Mesangial cell (primary cell): ENCODE data around the gene RAMP2. TPM values are rescaled to one million over a fixed set of nuclear protein-coding genes. Genes with fewer than 3 reads are reported as not detected.

Experiments used
- total RNA-seq: library from RNA; depleted of rRNA; stranded (reverse); fragments of >200 nt; gene quantifications from 2 replicates; pipeline ENCODE4 v1.2.3, GENCODE V29; 2015

The RAMP2 gene
- 5.1 TPM in 2 replicates for total RNA-seq

GRCh38 chr17:42760652-42761581 is at the start of gene RAMP2:
TSS of gene RAMP2 (plus strand) at chr17:42761227. CDS start at chr17:42761262, 35 bp downstream.

GRCh38 chr17:42744806-42745617 is 16.0 kb upstream of the RAMP2 start, which contains the start of gene EZH1:
TSS of gene EZH1 (minus strand) at chr17:42745040. CDS start at chr17:42728941, 16,099 bp downstream.

GRCh38 chr17:42773290-42774035 is 12.4 kb downstream of the RAMP2 start, which contains the start of gene VPS25:
TSS of gene VPS25 (plus strand) at chr17:42773449. CDS start at chr17:42773476, 27 bp downstream.

GRCh38 chr17:42779936-42780850 is 19.2 kb downstream of the RAMP2 start, which contains the start of gene WNK4:
TSS of gene WNK4 (plus strand) at chr17:42780610. CDS start at chr17:42780699, 89 bp downstream.

GRCh38 chr17:42798383-42799380 is 37.7 kb downstream of the RAMP2 start, which contains the start of the genes CNTD1 and COA3:
TSS of gene CNTD1 (plus strand) at chr17:42798861. CDS start at chr17:42799068, 207 bp downstream.
TSS of gene COA3 (minus strand) at chr17:42798704. CDS start at chr17:42798681, 23 bp downstream.

Other genes starting within 250 kb of the RAMP2 start
- 35.8 and 77.3 TPM in 2 replicates for gene NAGLU, start 225.0 kb upstream of the RAMP2 start, total RNA-seq
- gene HSD17B1, start 208.3 kb upstream of the RAMP2 start, total RNA-seq: 1.1 and 4.4 TPM in 2 replicates
- gene COASY, start 199.1 kb upstream of the RAMP2 start, total RNA-seq: 44.5 and 55.6 TPM in 2 replicates
- gene MLX, start 194.1 kb upstream of the RAMP2 start, total RNA-seq: 26.2 and 27.4 TPM in 2 replicates
- 2.2 and 13.2 TPM in 2 replicates for gene PSMC3IP, start 183.5 kb upstream of the RAMP2 start, total RNA-seq
- gene RETREG3, start 151.9 kb upstream of the RAMP2 start, total RNA-seq: 40.9 and 65.5 TPM in 2 replicates
- gene TUBG1, start 151.5 kb upstream of the RAMP2 start, total RNA-seq: 56.2 and 201 TPM in 2 replicates
- 17.1 and 18.9 TPM in 2 replicates for gene TUBG2, start 101.9 kb upstream of the RAMP2 start, total RNA-seq
- gene PLEKHH3, start 84.2 kb upstream of the RAMP2 start, total RNA-seq: 15.8 and 22.2 TPM in 2 replicates
- 5.4 and 13.8 TPM in 2 replicates for gene CCR10, start 79.4 kb upstream of the RAMP2 start, total RNA-seq
- 9.8 and 15.8 TPM in 2 replicates for gene CNTNAP1, start 78.7 kb upstream of the RAMP2 start, total RNA-seq
- 5.2 and 15.0 TPM in 2 replicates for gene EZH1, start 16.2 kb upstream of the RAMP2 start, total RNA-seq
- 123 and 129 TPM in 2 replicates for gene VPS25, start 12.2 kb downstream of the RAMP2 start, total RNA-seq
- gene WNK4, start 19.4 kb downstream of the RAMP2 start, total RNA-seq: 4.8 and 6.7 TPM in 2 replicates
- 73.0 and 80.6 TPM in 2 replicates for gene COA3, start 37.5 kb downstream of the RAMP2 start, total RNA-seq
- gene CNTD1, start 37.6 kb downstream of the RAMP2 start, total RNA-seq: not detected in 2 replicates
- gene BECN1, start 63.1 kb downstream of the RAMP2 start, total RNA-seq: 103 and 170 TPM in 2 replicates
- gene PSME3, start 72.2 kb downstream of the RAMP2 start, total RNA-seq: 77.8 and 137 TPM in 2 replicates
- gene AOC2, start 83.4 kb downstream of the RAMP2 start, total RNA-seq: 0.65 and 0.89 TPM in 2 replicates
- gene AOC3, start 90.0 kb downstream of the RAMP2 start, total RNA-seq: 0.38 TPM in 1 of 2 replicates, not detected in the other
- not detected in 2 replicates for gene G6PC1, start 139.6 kb downstream of the RAMP2 start, total RNA-seq
- 22.8 and 30.0 TPM in 2 replicates for gene AARSD1, start 203.2 kb downstream of the RAMP2 start, total RNA-seq
- gene PTGES3L, start 218.9 kb downstream of the RAMP2 start, total RNA-seq: 1.3 and 2.9 TPM in 2 replicates
- gene RUNDC1, start 219.3 kb downstream of the RAMP2 start, total RNA-seq: 6.4 and 9.0 TPM in 2 replicates
- gene RPL27, start 237.2 kb downstream of the RAMP2 start, total RNA-seq: 1,263 and 1,290 TPM in 2 replicates
- 14.8 and 42.2 TPM in 2 replicates for gene IFI35, start 245.6 kb downstream of the RAMP2 start, total RNA-seq